Thoracic aorta (tissue), 2 donors: ENCODE data around the gene ISL2. TPM values are rescaled to one million over a fixed set of nuclear protein-coding genes. Genes with fewer than 3 reads are reported as not detected.

ENCODE experiments used
- ATAC-seq: fragments of 150-250 bp; one replicate; pipeline ENCODE4 v1.8.0; 2017; ENCODE audit warnings: low read depth; ENCODE audit not compliant: insufficient number of reproducible peaks, low FRiP score
- DNase-seq: peaks from one replicate; pipeline ENCODE4 v3.0.0-alpha.2; 2020; ENCODE audit warnings: low spot score
- H3K27ac ChIP-seq, 2 donors: fragments of 200-600 bp; sonication (generic); 1 replicate in 1 of 2; 2 replicates in 1 of 2; pipeline ENCODE4 v1.5.1; 2016; ENCODE audit warnings: mild to moderate bottlenecking in 2 of 2, moderate library complexity in 2 of 2
- H3K27me3 ChIP-seq: fragments of 200-600 bp; sonication (generic); replicated peaks from 2 replicates; pipeline ENCODE4 v1.6.0; 2016; ENCODE audit warnings: mild to moderate bottlenecking; ENCODE audit not compliant: insufficient read depth
- H3K36me3 ChIP-seq: fragments of 200-600 bp; sonication (generic); one replicate; pipeline ENCODE4 v1.5.1; 2016
- H3K4me1 ChIP-seq, 2 donors: fragments of 200-600 bp; sonication (generic); 1 replicate in 1 of 2; 2 replicates in 1 of 2; pipeline versions ENCODE4 v1.5.1 to v1.6.0; 2016; ENCODE audit warnings: low read depth in 2 of 2, mild to moderate bottlenecking in 1 of 2; ENCODE audit not compliant: control insufficient read depth in 1 of 2
- H3K4me3 ChIP-seq: fragments of 200-600 bp; sonication (generic); 2 replicates; pipeline ENCODE4 v1.5.1; 2016; ENCODE audit warnings: mild to moderate bottlenecking
- H3K9me3 ChIP-seq: fragments of 200-600 bp; sonication (generic); 2 replicates; pipeline ENCODE4 v1.5.1; 2016
- total RNA-seq, 2 donors: library from RNA; depleted of rRNA; stranded (reverse); fragments of >200 nt; gene quantifications; one replicate each; pipeline versions ENCODE4 v1.1.0 to v1.2.3, GENCODE V29; 2016
- TF ChIP-seq, protein P1 (sequence below): fragments of 200-600 bp; sonication (generic); IDR thresholded peaks from one replicate; pipeline ENCODE4 v1.5.1; 2019; ENCODE audit warnings: antibody characterized with exemption

ISL2 gene
- total RNA-seq, 2 donors from 2014 or later, result not detected

DNA sequence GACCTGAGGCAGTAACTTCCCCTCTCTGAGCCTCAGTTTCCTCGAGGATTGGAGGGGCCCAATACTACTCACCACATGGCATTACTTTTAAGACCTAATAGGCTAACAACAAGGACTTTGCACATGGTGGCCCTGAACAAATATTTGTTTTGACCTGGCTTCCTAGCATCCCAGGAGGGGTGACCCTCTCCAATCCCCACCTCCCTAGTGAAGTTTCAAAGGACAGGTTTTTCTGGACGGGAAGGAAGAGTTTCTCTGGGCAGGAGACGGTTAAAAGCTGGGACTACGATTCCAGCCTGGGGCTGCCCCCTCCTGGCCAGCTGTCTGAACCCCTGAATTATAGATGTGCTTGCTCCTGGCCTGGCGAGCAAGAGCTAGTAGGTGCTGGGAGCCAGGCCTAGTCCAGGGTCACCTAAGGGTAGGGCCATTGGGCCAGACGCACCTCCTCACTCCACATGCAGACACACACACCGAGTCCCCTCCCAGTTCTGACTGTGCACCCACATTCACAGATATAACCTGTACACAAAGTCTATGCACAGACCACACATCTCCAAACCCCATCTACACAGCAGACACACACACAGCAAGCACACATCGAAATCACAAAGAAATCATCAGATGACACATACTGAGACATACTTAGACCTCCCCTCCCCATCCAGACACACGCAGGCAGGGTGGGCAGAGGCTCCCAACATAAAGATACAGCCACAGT, 2.7 kb upstream of the ISL2 start:
- Histone ChIP-seq H3K27me3 (peaks cover 35% of the 10 kb centered on the region), H3K9me3 (no peaks in the 10 kb centered on the region), H3K4me1 (peaks cover 0 to 22% of the 10 kb centered on the region in 2 donors), H3K27ac (no peak overlapping the region), H3K4me3 (no peak overlapping the region), H3K36me3 (no peaks in the 10 kb centered on the region)
- DNase-seq (no peak), ATAC-seq (no peak)
- TF ChIP-seq, protein P1, sequence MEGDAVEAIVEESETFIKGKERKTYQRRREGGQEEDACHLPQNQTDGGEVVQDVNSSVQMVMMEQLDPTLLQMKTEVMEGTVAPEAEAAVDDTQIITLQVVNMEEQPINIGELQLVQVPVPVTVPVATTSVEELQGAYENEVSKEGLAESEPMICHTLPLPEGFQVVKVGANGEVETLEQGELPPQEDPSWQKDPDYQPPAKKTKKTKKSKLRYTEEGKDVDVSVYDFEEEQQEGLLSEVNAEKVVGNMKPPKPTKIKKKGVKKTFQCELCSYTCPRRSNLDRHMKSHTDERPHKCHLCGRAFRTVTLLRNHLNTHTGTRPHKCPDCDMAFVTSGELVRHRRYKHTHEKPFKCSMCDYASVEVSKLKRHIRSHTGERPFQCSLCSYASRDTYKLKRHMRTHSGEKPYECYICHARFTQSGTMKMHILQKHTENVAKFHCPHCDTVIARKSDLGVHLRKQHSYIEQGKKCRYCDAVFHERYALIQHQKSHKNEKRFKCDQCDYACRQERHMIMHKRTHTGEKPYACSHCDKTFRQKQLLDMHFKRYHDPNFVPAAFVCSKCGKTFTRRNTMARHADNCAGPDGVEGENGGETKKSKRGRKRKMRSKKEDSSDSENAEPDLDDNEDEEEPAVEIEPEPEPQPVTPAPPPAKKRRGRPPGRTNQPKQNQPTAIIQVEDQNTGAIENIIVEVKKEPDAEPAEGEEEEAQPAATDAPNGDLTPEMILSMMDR, result no peak

DNA sequence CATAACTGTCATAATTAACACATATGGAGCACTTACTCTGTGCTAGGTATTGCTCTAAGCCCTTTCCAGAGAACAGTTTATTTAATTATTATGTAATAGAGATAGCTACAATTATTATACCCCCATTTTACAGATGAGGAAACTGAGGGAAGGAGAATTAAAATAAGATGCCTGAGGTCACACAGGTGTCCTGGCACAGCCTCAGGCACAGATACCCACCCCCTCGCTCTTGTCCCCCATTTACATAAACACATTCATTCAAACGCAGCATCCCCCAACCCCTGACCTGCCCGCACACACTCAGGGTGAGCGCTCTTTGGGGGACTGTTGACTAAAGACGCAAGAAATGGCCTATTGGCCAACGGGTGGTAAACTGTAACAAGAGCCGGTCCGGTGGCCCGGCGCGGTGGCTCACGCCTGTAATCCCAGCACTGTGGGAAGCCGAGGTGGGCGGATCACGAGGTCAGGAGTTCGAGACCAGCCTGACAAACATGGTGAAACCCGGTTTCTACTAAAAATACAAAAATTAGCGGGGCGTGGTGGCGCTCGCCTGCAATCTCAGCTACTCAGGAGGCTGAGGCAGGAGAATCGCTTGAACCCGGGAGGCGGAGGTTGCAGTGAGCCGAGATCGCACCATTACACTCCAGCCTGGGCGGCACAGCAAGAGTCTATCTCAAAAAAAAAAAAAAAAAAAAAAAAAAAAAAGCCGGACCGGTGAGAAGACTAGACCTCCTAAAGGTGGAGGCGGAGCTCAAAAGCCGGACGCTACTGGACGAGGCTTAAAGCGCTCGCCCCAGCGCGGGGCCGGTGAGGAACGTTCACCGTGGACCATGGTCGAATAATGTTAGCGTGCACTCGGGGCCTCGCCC, 1.9 kb upstream of the ISL2 start:
- no peaks in the 10 kb centered on the region for H3K36me3 ChIP-seq
- TF ChIP-seq, protein P1, result no peak
- H3K27me3 ChIP-seq, result peaks cover 43% of the 10 kb centered on the region
- peak overlapping the region; percentile 4 for H3K4me3 ChIP-seq
- no peaks in the 10 kb centered on the region for H3K9me3 ChIP-seq
- no peak overlapping the region for H3K27ac ChIP-seq
- DNase-seq, result no peak
- peaks cover 0 to 26% of the 10 kb centered on the region in 2 donors for H3K4me1 ChIP-seq
- ATAC-seq, result no peak

DNA sequence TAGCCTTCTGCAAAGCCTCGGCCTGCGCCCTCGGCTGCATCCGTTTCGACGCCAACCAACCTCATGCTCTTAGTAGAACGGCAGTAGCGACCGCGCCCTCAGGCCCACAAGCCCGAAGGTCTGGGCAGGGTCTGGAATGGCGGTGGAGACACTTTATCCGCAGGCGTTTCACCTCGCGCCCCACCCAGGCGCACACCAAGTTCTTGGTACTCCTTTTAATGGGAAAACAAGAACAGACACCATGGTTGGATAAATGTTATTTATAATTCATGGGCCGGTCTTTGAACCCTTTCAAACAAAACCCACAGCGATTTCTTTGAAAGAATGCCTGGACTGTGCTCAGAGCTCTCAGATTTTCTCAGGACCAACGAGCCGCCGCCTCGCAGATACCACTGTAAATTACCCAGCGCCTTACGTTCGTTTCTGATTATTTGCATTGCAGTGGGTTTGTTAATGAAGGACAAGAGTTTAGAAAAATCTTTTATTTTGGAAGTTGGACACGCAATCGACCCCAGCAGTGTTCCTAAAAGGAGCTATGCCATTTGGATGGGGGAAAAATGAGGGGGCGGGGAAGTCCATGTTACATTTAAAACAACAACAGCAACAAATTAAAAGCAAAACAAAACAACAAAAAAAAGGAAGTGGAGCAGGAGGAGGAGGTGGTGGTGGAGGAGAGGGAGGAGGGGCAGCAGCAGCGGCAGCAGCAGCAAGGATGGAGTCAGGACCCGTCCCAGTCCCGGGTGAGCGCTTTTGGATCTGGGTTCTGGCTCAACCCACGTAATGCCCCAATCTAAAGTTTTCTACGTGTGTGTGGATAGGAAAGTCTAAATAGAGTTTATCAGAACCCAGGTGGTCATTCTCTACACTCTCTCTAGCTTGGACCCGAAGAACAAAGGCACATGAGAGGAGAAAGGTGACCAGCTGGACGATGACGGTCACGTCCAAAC, 993 bp upstream of the ISL2 start:
- no peak overlapping the region for H3K27ac ChIP-seq
- no peak for ATAC-seq
- no peaks in the 10 kb centered on the region for H3K36me3 ChIP-seq
- H3K27me3 ChIP-seq, result peaks cover 52% of the 10 kb centered on the region
- H3K4me1 ChIP-seq, result peaks cover 7 to 35% of the 10 kb centered on the region in 2 donors
- TF ChIP-seq, protein P1, result no peak
- H3K4me3 ChIP-seq, result peak overlapping the region; percentile 50
- H3K9me3 ChIP-seq, result no peaks in the 10 kb centered on the region
- no peak for DNase-seq

DNA sequence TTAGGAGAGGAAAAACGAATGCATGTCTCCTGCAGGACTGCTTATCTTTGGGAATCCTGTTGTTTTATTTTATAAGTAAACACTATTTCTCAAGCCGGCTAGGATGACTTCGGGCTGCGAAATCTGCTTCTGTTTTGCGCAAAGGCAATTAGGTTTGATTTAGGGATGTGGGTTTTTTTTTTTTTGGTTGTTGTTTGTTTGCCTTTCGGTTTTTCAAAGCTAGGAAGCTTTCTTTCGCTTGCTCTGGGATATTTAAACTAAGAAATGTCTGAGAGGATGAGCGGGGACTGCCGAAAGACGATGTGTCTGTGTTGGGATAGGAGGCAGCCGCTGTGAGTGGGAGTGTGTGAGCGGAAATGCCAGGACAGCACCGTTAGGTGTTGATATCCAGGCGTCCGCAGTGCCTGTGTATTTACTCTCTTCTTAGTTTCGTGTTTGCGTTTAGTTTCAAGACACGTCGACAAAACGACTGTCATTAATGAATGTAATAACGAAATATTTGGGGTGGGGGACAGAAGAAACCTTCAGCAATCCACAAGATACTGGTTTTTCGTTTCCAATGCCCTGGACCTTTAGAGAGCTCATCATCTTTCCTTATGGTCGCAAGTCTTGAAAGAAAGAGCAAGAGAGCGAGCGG, 604 bp downstream of the ISL2 start:
- TF ChIP-seq, protein P1, result no peak
- no peaks in the 10 kb centered on the region for H3K36me3 ChIP-seq
- ATAC-seq (no peak), DNase-seq (no peak)
- no peaks in the 10 kb centered on the region for H3K9me3 ChIP-seq
- H3K4me3 ChIP-seq, result peak overlapping the region; percentile 50
- no peak overlapping the region for H3K27ac ChIP-seq
- peaks cover 60% of the 10 kb centered on the region for H3K27me3 ChIP-seq
- peaks cover 17 to 51% of the 10 kb centered on the region in 2 donors for H3K4me1 ChIP-seq
